ENCODE data around the gene ABCB4.

The ABCB4 gene

DNA sequence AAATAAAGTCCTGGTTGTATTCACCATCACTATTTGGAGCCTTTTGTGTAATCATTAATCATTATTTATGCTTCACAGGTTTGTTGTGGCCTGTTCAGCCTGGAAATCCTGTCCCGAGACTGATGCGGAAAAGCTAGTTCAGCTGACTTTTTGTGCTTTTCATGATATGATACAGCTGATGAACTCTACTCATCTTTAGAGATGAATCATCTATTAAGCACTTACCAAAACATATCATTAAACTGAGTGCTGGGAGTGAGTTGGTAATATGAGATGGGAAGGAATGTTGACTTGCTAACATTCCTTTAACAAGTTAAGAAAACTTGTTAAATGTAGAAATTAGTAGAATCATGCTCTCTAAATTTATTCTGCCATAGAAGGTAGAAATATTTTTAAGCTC lies 77.0 kb downstream of the ABCB4 start:
- H3K27ac ChIP-seq, result no peak overlapping the region
- TF ChIP-seq, protein P1, sequence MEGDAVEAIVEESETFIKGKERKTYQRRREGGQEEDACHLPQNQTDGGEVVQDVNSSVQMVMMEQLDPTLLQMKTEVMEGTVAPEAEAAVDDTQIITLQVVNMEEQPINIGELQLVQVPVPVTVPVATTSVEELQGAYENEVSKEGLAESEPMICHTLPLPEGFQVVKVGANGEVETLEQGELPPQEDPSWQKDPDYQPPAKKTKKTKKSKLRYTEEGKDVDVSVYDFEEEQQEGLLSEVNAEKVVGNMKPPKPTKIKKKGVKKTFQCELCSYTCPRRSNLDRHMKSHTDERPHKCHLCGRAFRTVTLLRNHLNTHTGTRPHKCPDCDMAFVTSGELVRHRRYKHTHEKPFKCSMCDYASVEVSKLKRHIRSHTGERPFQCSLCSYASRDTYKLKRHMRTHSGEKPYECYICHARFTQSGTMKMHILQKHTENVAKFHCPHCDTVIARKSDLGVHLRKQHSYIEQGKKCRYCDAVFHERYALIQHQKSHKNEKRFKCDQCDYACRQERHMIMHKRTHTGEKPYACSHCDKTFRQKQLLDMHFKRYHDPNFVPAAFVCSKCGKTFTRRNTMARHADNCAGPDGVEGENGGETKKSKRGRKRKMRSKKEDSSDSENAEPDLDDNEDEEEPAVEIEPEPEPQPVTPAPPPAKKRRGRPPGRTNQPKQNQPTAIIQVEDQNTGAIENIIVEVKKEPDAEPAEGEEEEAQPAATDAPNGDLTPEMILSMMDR (conservative IDR thresholded peaks at IDR 0.05), result no peak

DNA sequence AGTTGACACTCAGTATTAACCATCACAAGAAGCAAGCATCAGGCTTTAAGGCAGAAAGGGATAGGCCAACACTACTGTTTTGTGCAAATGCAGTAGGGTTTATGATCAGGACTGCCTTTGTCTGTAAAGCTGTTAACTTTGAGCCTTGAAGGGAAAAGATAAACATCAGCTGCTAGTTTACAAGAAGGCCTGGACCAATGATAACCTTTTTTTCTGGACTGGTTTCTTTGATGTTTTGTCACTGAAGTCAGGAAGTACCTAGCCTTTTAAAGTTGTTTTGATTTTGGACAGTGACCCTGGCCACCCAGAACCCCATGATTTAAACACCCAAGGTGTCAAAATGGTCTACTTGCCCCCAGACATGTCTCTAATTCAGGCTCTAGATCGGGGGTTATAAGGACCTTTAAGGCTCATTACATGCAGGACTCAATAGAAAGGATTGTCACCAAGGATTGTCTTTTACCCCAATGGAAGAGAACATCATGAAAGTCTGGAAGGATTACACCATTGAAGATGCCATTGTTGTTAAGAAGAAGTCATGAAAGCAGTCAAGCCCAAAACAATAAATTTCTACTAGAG lies 79.9 kb downstream of the ABCB4 start:
- TF ChIP-seq, protein P1 (conservative IDR thresholded peaks at IDR 0.05), result no peak
- no peak overlapping the region for H3K27ac ChIP-seq

DNA sequence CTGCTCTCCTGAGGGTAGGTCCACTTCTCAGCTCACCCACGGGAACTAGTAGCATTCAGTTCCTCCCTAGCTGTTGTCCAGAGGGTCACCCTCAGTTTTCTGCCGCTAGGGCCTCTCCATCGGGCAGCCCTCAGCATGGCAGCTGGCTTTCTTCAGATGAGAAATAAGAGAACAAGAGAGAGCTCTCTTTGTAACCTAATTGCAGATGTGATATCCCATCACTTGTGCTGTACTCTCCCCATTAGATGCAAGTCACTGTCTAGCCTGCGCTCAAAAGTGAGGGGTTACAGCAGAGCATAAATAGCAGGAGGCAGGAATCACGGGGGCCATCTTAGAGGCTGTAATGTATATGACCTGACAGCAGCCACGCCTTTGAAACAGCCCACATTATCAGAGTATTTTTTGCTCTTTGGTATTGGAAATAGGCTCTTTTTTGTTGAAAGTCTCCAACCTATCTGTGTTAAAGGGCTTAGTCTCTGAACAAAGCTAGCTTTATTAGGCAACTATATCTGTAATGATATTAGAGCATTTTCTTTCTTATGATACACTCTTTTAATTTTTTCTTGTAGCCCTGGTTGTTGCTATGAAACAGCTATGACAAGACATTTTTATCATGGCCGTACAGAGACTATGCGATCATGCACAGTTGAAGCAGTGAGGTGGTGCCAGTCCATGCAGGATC lies 84.3 kb downstream of the ABCB4 start:
- H3K27ac ChIP-seq, result no peak overlapping the region
- TF ChIP-seq, protein P1 (conservative IDR thresholded peaks at IDR 0.05), result no peak

DNA sequence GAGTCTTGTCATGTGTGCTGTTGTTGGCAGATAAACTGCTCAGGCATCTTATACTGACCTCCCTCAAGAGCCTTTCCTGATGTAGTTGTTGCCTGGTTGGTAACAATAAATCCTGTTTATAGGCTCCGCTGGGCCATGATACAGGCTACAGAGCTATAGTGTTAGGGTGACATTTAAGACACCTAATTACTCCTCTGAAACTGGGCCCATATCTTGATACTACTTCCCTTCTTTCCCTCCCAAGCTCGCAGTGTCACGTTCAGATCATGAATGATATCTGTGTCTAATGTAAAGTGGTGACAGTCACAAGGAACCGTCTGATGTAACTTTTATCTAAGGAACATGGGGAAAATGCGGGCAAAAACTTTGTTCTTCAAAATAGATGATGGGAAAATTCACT lies 94.6 kb downstream of the ABCB4 start:
- no peak overlapping the region for H3K27ac ChIP-seq

DNA sequence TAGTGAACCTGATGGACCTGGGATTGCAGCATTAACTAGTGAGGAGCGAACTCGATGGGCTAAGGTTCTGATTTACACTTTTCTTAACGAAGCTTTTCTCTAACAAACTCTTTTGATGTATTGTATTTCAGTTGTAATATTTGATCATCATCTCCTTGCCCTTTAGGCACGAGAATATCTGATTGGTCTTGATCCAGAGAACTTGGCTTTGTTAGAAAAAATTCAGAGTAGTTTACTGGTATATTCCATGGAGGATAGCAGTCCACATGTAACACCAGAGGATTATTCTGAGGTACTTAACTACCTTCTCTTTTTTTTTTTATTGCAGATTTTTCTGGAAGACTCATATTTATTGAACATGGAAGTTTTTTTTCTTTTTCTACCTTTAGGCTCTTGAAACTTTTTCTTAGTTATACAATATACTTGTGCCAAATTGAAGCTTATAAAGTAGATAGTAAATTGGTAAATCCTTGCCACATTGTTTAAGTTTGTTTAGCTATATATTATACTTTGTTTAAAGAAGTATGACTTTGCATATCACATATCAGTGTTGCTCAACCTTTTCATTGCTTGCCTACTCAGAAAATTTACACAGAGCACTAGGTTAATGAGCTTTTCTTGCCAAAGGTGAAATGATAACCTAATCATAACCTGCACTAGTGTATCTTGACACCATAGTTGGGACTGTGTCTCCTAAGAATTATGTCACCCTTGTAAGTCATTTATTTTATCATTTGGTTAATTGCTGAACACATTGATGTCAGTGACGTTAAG lies 99.6 kb downstream of the ABCB4 start:
- peak overlapping the region; percentile 48 for H3K27ac ChIP-seq
- TF ChIP-seq, protein P1 (conservative IDR thresholded peaks at IDR 0.05), result no peak

More for the DNA sequence above, 94.6 kb downstream of the ABCB4 start:
- TF ChIP-seq, protein P1 (conservative IDR thresholded peaks at IDR 0.05), result no peak

DNA sequence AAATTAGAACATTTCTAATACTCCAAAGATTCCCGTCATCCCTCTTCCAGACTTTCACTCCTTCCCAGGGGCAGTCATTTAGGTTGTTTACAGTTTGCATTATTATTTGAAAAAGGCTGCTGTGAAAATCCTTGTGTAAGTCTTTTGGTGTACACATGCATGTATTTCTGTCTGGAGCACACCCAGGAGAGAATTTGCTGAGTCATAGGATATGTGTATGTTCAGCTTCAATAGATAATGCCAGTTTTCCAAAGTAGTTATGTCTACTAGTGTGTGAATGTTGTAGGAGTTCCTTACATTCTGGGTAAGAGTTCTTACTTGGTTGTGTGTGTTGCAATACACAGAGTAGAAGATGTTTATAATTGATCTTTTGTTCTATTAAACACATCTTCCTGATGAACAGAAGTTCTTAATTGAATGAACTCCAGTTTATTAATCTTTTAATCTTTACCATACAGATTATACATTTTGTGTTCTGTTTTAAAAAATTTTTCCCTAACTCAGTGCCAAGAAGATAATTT lies 104.8 kb downstream of the ABCB4 start:
- no peak overlapping the region for H3K27ac ChIP-seq
- TF ChIP-seq, protein P1 (conservative IDR thresholded peaks at IDR 0.05), result no peak

DNA sequence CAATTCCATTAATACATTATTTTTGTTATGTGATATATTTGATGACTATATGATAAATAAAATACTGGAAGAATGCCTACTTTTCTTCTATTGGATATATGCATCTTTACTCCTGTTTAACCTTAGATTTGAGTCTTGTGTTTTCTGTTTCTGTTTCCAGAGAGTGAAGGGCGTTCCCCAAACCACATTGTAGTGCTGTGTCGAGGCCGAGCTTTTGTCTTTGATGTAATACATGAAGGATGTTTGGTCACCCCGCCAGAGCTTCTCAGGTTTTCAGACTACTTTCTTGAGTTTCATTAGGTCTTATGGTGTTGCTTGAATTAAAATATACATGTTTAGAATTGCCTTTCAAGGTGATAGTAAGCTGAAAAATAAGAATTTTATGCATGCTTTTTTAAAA lies 106.3 kb downstream of the ABCB4 start:
- TF ChIP-seq, protein P1 (conservative IDR thresholded peaks at IDR 0.05), result no peak
- no peak overlapping the region for H3K27ac ChIP-seq
